ENCODE data around the gene CPNE1. TPM values are rescaled to one million over a fixed set of nuclear protein-coding genes. Genes with fewer than 3 reads are reported as not detected.

Gene CPNE1
- total RNA-seq, 1 experiment from 2014 or later, result 155 TPM

DNA sequence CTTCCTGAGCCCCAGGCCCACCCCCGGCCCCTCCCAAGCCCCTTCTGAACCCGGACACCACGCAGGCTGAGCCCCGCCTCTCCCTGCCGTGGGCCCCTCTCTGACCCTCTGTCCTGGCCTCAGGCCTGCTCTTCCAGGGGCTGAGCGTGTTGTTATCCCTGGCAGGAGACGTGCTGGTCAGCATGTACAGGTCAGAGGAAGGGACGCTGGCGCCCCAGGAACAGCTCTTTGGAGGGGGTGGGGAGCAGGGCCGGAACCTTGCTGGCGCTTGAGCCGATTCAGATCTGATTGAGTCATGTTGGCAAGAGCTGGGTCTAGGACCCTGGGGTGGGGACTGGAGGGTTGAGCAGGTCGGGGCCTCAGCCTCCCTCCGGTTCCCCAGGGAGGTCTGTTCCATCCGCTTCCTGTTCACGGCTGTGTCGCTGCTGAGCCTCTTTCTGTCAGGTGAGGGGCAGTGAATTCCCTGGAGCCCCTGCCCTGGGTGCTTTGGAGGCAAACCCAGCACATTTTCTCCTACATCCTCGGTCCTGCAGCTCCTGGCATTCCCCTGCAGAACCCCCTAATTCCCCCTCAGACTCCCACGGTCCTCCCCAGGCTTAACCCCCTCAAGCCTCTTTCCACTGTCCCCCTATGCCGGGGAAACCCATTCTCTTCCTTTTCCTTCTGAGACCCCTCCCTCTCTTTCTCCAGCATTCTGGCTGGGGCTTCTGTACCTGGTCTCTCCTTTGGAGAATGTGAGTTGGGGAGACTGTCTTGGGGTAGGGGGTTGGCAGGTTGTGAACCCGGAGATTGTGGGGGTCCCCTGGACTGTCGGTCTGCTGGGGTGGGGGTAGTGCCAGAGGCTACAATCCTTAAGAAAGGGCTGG lies 47.1 kb downstream of the CPNE1 start:
- Histone ChIP-seq H2BK12ac (ENCODE audit: insufficient read length, low read depth, low read length) (no peak overlapping the region), H3K4ac (ENCODE audit: low read depth, low read length) (no peak overlapping the region), H3K27me3 (ENCODE audit: insufficient read depth, low read length) (no peaks in the 10 kb centered on the region; the same call in 1 of the 2 replicates), H2AFZ (ENCODE audit: low read length) (no peak overlapping the region), H3K4me1 (ENCODE audit: insufficient read depth, low read length) (no peaks in the 10 kb centered on the region), H3K18ac (ENCODE audit: insufficient read length, low read depth, low read length) (no peak overlapping the region), H2AK5ac (ENCODE audit: insufficient read length, low read length) (no peak overlapping the region), H2BK20ac (ENCODE audit: low read depth, low read length, poor library complexity, severe bottlenecking) (no peak overlapping the region), H2BK15ac (ENCODE audit: low read depth, low read length) (no peak overlapping the region), H2BK120ac (ENCODE audit: low read depth, low read length, poor library complexity, severe bottlenecking) (no peak overlapping the region), H4K91ac (ENCODE audit: insufficient read length, low read depth, low read length) (no peak overlapping the region), H4K5ac (ENCODE audit: insufficient read length, low read depth, low read length) (no peak overlapping the region), H3K23ac (ENCODE audit: insufficient read length, low read depth, low read length) (no peak overlapping the region), H3K23me2 (ENCODE audit: insufficient read length, low read depth, low read length, poor library complexity, severe bottlenecking) (peaks cover 18% of the 10 kb centered on the region), H3K14ac (ENCODE audit: insufficient read depth, low read length) (no peak overlapping the region), H3K56ac (ENCODE audit: insufficient read length, low read depth, low read length) (no peak overlapping the region), H3K4me2 (ENCODE audit: insufficient read depth, insufficient read length, low read length) (peak overlapping the region; percentile 77), H4K20me1 (ENCODE audit: control insufficient read depth, insufficient read depth, insufficient read length) (no peaks in the 10 kb centered on the region), H3K9me3 (ENCODE audit: control insufficient read depth, low read depth, low read length) (no peaks in the 10 kb centered on the region), H2BK5ac (ENCODE audit: insufficient read length, low read length) (no peak overlapping the region), H3K9ac (ENCODE audit: extremely low read depth, insufficient read length, low read length) (peak overlapping the region; percentile 33), H4K8ac (replicated peaks; ENCODE audit: insufficient read length, low read depth, low read length) (no peak overlapping the region), H3K27ac (ENCODE audit: insufficient read length, low read depth, low read length) (no peak overlapping the region), H3T11ph (ENCODE audit: low read length) (no peak overlapping the region), H3K79me2 (ENCODE audit: insufficient read depth, low read length) (no peaks in the 10 kb centered on the region), H3K79me1 (ENCODE audit: insufficient read depth, low read depth, low read length, poor library complexity, severe bottlenecking) (no peaks in the 10 kb centered on the region)
- Mint-ChIP-seq H3K4me3 (peak overlapping the region; percentile 81 to 96), H3K36me3 (ENCODE audit: insufficient read depth in 1 of 3, low read depth in 3 of 3) (no peaks in the 10 kb centered on the region), H3K9me3 (no peaks in the 10 kb centered on the region), H3K27me3 (ENCODE audit: low read depth) (peaks cover 28% of the 10 kb centered on the region), H3K27ac (peak overlapping the region in 2 of 3 experiments; percentile 32 to 40; a peak in 2 of 7 replicates), H3K4me1 (peaks cover 21 to 28% of the 10 kb centered on the region in 2 experiments)
- TF ChIP-seq, protein P1, sequence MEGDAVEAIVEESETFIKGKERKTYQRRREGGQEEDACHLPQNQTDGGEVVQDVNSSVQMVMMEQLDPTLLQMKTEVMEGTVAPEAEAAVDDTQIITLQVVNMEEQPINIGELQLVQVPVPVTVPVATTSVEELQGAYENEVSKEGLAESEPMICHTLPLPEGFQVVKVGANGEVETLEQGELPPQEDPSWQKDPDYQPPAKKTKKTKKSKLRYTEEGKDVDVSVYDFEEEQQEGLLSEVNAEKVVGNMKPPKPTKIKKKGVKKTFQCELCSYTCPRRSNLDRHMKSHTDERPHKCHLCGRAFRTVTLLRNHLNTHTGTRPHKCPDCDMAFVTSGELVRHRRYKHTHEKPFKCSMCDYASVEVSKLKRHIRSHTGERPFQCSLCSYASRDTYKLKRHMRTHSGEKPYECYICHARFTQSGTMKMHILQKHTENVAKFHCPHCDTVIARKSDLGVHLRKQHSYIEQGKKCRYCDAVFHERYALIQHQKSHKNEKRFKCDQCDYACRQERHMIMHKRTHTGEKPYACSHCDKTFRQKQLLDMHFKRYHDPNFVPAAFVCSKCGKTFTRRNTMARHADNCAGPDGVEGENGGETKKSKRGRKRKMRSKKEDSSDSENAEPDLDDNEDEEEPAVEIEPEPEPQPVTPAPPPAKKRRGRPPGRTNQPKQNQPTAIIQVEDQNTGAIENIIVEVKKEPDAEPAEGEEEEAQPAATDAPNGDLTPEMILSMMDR (conservative IDR thresholded peaks at IDR 0.05), result peak; percentile 59
- peak; percentile 80 for DNase-seq
- no CpG with 5 or more reads among the region's 22 CpGs for WGBS (ENCODE audit: extremely low coverage, insufficient read length, low lambda C conversion rate)

Measured in H9 (cell line).